Measurements from ENCODE around the gene DPP6.
A peak's percentile ranks its signal among the peaks of the same experiment; 100 is the strongest.

DNA sequence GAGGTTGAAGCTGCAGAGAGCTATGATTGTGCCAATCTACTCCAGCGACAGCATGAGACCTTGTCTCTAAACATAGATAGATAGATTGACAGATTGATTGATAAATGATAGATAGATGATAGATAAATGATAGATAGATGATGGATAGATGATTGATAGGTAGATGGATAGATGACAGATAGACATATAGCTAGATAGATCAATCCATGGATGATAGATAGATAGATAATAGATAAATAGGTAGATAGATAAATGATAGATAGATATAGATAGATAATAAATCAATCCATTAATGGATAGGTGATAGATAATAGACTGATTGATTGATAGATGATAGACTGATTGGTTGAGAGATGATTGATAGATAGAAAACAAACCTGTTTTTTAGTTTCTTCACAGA is 601.1 kb downstream of the DPP6 start:
- TF ChIP-seq, protein P1, sequence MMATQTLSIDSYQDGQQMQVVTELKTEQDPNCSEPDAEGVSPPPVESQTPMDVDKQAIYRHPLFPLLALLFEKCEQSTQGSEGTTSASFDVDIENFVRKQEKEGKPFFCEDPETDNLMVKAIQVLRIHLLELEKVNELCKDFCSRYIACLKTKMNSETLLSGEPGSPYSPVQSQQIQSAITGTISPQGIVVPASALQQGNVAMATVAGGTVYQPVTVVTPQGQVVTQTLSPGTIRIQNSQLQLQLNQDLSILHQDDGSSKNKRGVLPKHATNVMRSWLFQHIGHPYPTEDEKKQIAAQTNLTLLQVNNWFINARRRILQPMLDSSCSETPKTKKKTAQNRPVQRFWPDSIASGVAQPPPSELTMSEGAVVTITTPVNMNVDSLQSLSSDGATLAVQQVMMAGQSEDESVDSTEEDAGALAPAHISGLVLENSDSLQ (IDR thresholded peaks at IDR 0.05) = peak; percentile 73
- TF ChIP-seq FOXM1 (IDR thresholded peaks at IDR 0.05; ENCODE audit: borderline replicate concordance) = no peak
- no peak for TF ChIP-seq CTBP1 (IDR thresholded peaks at IDR 0.05; ENCODE audit: borderline replicate concordance)
- no peak for TF ChIP-seq SP1 (IDR thresholded peaks at IDR 0.05)
- TF ChIP-seq FOXK2 (IDR thresholded peaks at IDR 0.05) = no peak
- TF ChIP-seq ARNT (IDR thresholded peaks at IDR 0.05) = no peak
- TF ChIP-seq TARDBP (IDR thresholded peaks at IDR 0.05) = no peak
- no peak for TF ChIP-seq ELF4 (IDR thresholded peaks at IDR 0.05)

Measured in HEK293T (cell line).